ENCODE measurements around the gene PHF2. TPM values are rescaled to one million over a fixed set of nuclear protein-coding genes. Genes with fewer than 3 reads are reported as not detected.
A peak's percentile ranks its signal among the peaks of the same experiment; 100 is the strongest.

The PHF2 gene
- polyA plus RNA-seq, 1 of the 3 experiments (the other 2 are of a cell fraction): 11.2 TPM

DNA sequence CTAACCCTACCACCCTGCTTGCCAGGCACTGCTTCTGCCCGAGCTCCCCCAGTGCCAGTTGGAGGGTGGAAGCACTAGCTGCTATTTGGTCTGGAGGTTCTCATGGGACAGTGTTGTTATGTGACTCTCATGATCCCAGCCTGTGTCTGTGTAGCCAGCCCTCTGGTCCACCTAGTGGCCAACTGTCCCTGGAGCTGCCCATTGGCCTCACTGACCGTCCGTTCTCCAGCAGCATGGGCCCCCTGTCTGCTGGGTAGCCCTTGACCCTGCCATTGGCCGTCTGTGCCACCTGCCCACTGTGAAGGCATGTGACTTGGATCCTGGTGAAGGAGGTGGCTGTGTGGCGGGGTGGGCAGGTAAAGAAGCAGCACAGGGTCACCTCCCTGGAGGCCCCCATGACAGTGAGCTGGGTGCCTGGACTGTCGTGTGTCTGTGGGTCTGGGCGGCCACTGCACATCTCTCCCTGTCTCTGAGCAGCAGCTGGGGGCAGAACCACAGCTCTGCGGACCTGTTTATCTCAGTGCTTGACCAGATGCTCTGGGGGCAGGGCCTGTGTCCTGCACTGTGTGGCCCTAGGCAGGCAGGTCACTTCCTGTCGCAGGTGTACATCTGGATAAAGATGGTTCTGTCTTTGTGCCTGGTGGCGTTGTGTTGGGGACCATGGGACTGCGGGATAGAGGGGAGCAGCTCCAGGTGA, 11.4 kb downstream of the PHF2 start:
- no peaks in the 10 kb centered on the region for H3F3A ChIP-seq (replicated peaks; ENCODE audit: insufficient read depth)
- H4K20me1 ChIP-seq (ENCODE audit: insufficient read depth): peaks cover 67% of the 10 kb centered on the region
- no peak overlapping the region for H3K9ac ChIP-seq
- 92% methylated on average over 9 of the region's 11 CpGs for WGBS (ENCODE audit: low lambda C conversion rate)
- peak; percentile 55 for DNase-seq
- ChIA-PET CTCF (interaction anchor here (1.0 to 1.4 kb wide), 8 partner anchors 9 to 285 kb away, joined by 3 to 7 read pairs (median 4); no protein-coding TSS in a partner anchor), POLR2A (interaction anchor here (0.9 kb wide), 1 partner anchor 11 kb away, joined by 3 read pairs; no protein-coding TSS in a partner anchor)
- no peaks in the 10 kb centered on the region for H3K9me2 ChIP-seq
- 0 out of 2 replicates have a peak, but pooled peaks cover 5% of the 10 kb centered on the region for H3K9me3 ChIP-seq
- no peak overlapping the region for H2AFZ ChIP-seq (ENCODE audit: low read depth)
- no peak overlapping the region for H3K4me2 ChIP-seq
- peaks cover 83% of the 10 kb centered on the region for H3K79me2 ChIP-seq (ENCODE audit: insufficient read depth)
- TF ChIP-seq RAD21 (IDR thresholded peaks at IDR 0.05; ENCODE audit: low read length): peak; percentile 39; the same call in 1 of the 2 replicates
- TF ChIP-seq, protein P1, sequence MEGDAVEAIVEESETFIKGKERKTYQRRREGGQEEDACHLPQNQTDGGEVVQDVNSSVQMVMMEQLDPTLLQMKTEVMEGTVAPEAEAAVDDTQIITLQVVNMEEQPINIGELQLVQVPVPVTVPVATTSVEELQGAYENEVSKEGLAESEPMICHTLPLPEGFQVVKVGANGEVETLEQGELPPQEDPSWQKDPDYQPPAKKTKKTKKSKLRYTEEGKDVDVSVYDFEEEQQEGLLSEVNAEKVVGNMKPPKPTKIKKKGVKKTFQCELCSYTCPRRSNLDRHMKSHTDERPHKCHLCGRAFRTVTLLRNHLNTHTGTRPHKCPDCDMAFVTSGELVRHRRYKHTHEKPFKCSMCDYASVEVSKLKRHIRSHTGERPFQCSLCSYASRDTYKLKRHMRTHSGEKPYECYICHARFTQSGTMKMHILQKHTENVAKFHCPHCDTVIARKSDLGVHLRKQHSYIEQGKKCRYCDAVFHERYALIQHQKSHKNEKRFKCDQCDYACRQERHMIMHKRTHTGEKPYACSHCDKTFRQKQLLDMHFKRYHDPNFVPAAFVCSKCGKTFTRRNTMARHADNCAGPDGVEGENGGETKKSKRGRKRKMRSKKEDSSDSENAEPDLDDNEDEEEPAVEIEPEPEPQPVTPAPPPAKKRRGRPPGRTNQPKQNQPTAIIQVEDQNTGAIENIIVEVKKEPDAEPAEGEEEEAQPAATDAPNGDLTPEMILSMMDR (IDR thresholded peaks at IDR 0.05): peak; percentile 22; the same call in 1 of the 2 replicates
- TF ChIP-seq TEAD4 (IDR thresholded peaks at IDR 0.05; ENCODE audit: borderline replicate concordance, insufficient read depth): no peak
- peaks cover 0 to 50% of the 10 kb centered on the region in 2 experiments; a peak in 1 of 4 replicates for H3K4me1 ChIP-seq (ENCODE audit: control insufficient read depth in 1 of 2, insufficient read depth in 2 of 2, low read depth in 1 of 2, low read length in 1 of 2)
- H3K27ac ChIP-seq (ENCODE audit: low read depth in 2 of 2, low read length in 1 of 2): no peak overlapping the region; a peak in 1 of 4 replicates
- H3K36me3 ChIP-seq (replicated peaks in 1 of 2; ENCODE audit: control insufficient read depth in 1 of 2, insufficient read depth in 2 of 2, low read length in 1 of 2): no peaks in the 10 kb centered on the region
- no peak overlapping the region for H3K4me3 ChIP-seq (ENCODE audit: low read depth in 2 of 2, low read length in 1 of 2)
- H3K27me3 ChIP-seq (ENCODE audit: insufficient read depth): no peaks in the 10 kb centered on the region

DNA sequence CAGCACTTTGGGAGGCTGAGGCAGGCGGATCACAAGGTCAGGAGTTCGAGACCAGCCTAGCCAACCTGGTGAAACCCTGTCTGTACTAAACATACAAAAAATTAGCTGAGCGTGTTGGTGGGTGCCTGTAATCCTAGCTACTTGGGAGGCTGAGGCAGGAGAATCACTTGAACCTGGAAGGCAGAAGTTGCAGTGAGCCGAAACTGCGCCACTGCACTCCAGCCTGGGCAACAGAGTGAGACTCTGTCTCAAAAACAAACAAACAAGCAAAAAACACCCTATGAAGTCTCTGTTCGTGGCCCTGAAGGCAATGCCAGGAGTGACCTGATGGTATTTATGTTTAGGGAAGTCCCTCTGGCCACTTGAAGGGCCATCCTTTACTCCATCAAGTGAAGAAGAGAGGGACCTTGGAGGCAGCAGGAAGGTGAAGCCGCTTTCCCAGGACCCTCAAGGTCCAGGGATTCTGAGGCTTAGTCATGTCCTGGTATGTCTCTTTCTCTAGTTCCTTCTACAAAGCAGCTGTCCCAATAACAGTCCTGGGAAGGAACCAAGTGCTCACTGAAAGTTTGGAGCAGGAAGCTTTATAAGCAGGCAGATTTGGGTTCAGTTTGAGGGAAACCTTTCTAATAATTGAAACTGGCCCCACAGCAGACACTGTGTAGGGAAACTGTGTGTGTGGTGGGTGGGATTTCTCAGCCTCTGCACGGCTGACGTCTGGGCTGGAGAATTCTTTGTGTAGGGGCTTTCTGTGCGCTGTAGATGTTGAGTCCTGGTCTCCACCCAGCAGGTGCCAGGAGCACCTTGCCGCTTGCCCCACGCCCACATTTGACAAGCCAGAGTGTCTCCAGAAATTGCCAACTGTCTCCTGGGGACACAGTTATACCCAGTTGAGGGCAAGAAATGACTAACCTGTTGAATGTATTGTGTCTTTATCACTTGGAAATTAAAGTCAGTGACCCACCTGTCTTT, 12.5 kb downstream of the PHF2 start:
- ChIA-PET POLR2A (no interaction called here), CTCF (interaction anchor here (1.0 to 1.4 kb wide), 3 partner anchors 10 to 286 kb away, joined by 3 to 4 read pairs (median 4); no protein-coding TSS in a partner anchor)
- Histone ChIP-seq H3K9ac (no peak overlapping the region), H3K9me2 (no peaks in the 10 kb centered on the region), H3K27me3 (ENCODE audit: insufficient read depth) (no peaks in the 10 kb centered on the region), H3K36me3 (replicated peaks in 1 of 2; ENCODE audit: control insufficient read depth in 1 of 2, insufficient read depth in 2 of 2, low read length in 1 of 2) (no peaks in the 10 kb centered on the region), H3K4me1 (ENCODE audit: control insufficient read depth in 1 of 2, insufficient read depth in 2 of 2, low read depth in 1 of 2, low read length in 1 of 2) (peaks cover 0 to 50% of the 10 kb centered on the region in 2 experiments; a peak in 1 of 4 replicates), H3K4me2 (no peak overlapping the region), H2AFZ (ENCODE audit: low read depth) (no peak overlapping the region), H3K79me2 (ENCODE audit: insufficient read depth) (peaks cover 71% of the 10 kb centered on the region), H3K4me3 (ENCODE audit: low read depth in 2 of 2, low read length in 1 of 2) (no peak overlapping the region), H3K9me3 (0 out of 2 replicates have a peak, but pooled peaks cover 5% of the 10 kb centered on the region), H3K27ac (ENCODE audit: low read depth in 2 of 2, low read length in 1 of 2) (no peak overlapping the region), H4K20me1 (ENCODE audit: insufficient read depth) (peaks cover 75% of the 10 kb centered on the region), H3F3A (replicated peaks; ENCODE audit: insufficient read depth) (no peaks in the 10 kb centered on the region)
- no peak for DNase-seq
- WGBS (ENCODE audit: low lambda C conversion rate): 79% methylated on average over 12 of the region's 12 CpGs
- TF ChIP-seq FOXJ3 (CRISPR knock-in tag; IDR thresholded peaks at IDR 0.05) (no peak), TCF12 (IDR thresholded peaks at IDR 0.05) (no peak), EP300 (IDR thresholded peaks at IDR 0.05; ENCODE audit: borderline replicate concordance in 1 of 2, low read depth in 1 of 2, low read length in 1 of 2) (no peak), SMC3 (IDR thresholded peaks at IDR 0.05; ENCODE audit: low read depth, low read length) (no peak), FOSL2 (IDR thresholded peaks at IDR 0.05; ENCODE audit: borderline replicate concordance, low read depth) (no peak), TAF1 (IDR thresholded peaks at IDR 0.05; ENCODE audit: borderline replicate concordance, low read depth, low read length) (no peak), NFIC (IDR thresholded peaks at IDR 0.05; ENCODE audit: borderline replicate concordance) (no peak), ELF1 (IDR thresholded peaks at IDR 0.05) (no peak), JUND (IDR thresholded peaks at IDR 0.05) (no peak), RCOR1 (IDR thresholded peaks at IDR 0.05; ENCODE audit: low read length) (no peak), RAD21 (IDR thresholded peaks at IDR 0.05; ENCODE audit: low read length) (no peak), RXRA (IDR thresholded peaks at IDR 0.05; ENCODE audit: borderline replicate concordance, low read depth) (no peak), TEAD4 (IDR thresholded peaks at IDR 0.05; ENCODE audit: borderline replicate concordance, insufficient read depth) (no peak)
- TF ChIP-seq, protein P2, sequence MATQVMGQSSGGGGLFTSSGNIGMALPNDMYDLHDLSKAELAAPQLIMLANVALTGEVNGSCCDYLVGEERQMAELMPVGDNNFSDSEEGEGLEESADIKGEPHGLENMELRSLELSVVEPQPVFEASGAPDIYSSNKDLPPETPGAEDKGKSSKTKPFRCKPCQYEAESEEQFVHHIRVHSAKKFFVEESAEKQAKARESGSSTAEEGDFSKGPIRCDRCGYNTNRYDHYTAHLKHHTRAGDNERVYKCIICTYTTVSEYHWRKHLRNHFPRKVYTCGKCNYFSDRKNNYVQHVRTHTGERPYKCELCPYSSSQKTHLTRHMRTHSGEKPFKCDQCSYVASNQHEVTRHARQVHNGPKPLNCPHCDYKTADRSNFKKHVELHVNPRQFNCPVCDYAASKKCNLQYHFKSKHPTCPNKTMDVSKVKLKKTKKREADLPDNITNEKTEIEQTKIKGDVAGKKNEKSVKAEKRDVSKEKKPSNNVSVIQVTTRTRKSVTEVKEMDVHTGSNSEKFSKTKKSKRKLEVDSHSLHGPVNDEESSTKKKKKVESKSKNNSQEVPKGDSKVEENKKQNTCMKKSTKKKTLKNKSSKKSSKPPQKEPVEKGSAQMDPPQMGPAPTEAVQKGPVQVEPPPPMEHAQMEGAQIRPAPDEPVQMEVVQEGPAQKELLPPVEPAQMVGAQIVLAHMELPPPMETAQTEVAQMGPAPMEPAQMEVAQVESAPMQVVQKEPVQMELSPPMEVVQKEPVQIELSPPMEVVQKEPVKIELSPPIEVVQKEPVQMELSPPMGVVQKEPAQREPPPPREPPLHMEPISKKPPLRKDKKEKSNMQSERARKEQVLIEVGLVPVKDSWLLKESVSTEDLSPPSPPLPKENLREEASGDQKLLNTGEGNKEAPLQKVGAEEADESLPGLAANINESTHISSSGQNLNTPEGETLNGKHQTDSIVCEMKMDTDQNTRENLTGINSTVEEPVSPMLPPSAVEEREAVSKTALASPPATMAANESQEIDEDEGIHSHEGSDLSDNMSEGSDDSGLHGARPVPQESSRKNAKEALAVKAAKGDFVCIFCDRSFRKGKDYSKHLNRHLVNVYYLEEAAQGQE (IDR thresholded peaks at IDR 0.05; ENCODE audit: low read depth, low read length): no peak
- TF ChIP-seq, protein P3, sequence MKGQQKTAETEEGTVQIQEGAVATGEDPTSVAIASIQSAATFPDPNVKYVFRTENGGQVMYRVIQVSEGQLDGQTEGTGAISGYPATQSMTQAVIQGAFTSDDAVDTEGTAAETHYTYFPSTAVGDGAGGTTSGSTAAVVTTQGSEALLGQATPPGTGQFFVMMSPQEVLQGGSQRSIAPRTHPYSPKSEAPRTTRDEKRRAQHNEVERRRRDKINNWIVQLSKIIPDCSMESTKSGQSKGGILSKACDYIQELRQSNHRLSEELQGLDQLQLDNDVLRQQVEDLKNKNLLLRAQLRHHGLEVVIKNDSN (IDR thresholded peaks at IDR 0.05; ENCODE audit: borderline replicate concordance, low read depth): no peak
- TF ChIP-seq, protein P4, sequence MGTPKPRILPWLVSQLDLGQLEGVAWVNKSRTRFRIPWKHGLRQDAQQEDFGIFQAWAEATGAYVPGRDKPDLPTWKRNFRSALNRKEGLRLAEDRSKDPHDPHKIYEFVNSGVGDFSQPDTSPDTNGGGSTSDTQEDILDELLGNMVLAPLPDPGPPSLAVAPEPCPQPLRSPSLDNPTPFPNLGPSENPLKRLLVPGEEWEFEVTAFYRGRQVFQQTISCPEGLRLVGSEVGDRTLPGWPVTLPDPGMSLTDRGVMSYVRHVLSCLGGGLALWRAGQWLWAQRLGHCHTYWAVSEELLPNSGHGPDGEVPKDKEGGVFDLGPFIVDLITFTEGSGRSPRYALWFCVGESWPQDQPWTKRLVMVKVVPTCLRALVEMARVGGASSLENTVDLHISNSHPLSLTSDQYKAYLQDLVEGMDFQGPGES (IDR thresholded peaks at IDR 0.05; ENCODE audit: low read depth, low read length): no peak

All from SK-N-SH (cell line).